C4-2B (cell line): ENCODE results near the gene CA10.

ENCODE experiments used
- H3K27ac ChIP-seq: fragments of 450-650 bp; 2 replicates; pipeline ENCODE4 v1.5.1; 2017
- ZFX ChIP-seq: fragments of 450-650 bp; IDR thresholded peaks from 2 replicates; pipeline ENCODE4 v1.6.1; 2017
- TF ChIP-seq, protein P1 (sequence below): fragments of 450-650 bp; conservative IDR thresholded peaks from 2 replicates; pipeline ENCODE4 v1.5.1; 2017; ENCODE audit warnings: mild to moderate bottlenecking

Gene CA10

DNA sequence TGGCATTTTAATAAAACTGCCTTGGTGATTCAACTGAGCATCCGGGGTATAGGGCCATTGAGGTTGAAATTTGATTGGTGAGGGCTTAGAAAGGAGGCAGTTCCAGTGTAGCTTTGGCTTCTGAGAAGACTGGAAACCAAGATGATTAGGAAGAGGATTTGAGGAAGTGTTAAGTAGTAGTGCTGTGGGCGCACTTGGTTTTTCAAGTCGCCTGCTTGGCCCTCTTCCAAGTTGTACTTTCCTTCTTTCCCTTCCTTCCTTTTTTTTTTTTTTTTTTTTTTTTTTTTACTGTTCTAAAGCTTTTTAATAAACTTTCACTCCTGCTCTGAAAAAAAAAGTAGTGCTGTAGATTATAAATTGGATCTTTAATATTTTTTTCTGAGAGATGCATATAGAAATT lies 577.6 kb downstream of the CA10 start:
- TF ChIP-seq, protein P1, sequence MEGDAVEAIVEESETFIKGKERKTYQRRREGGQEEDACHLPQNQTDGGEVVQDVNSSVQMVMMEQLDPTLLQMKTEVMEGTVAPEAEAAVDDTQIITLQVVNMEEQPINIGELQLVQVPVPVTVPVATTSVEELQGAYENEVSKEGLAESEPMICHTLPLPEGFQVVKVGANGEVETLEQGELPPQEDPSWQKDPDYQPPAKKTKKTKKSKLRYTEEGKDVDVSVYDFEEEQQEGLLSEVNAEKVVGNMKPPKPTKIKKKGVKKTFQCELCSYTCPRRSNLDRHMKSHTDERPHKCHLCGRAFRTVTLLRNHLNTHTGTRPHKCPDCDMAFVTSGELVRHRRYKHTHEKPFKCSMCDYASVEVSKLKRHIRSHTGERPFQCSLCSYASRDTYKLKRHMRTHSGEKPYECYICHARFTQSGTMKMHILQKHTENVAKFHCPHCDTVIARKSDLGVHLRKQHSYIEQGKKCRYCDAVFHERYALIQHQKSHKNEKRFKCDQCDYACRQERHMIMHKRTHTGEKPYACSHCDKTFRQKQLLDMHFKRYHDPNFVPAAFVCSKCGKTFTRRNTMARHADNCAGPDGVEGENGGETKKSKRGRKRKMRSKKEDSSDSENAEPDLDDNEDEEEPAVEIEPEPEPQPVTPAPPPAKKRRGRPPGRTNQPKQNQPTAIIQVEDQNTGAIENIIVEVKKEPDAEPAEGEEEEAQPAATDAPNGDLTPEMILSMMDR = no peak
- no peak for TF ChIP-seq ZFX
- H3K27ac ChIP-seq = no peak overlapping the region
